Immature natural killer cell (primary cell): ENCODE measurements around the gene IPO11. TPM values are rescaled to one million over a fixed set of nuclear protein-coding genes. Genes with fewer than 3 reads are reported as not detected.
"Not testable (repeated sequence)": the region's sequence is repeated elsewhere in the genome, so short reads cannot be mapped to it uniquely, and the experiment has no call there.

ENCODE experiments used
- DNase-seq, 3 donors: peaks; one replicate each; pipeline ENCODE4 v3.0.0; 2022; ENCODE audit warnings: mixed read lengths in 1 of 3
- H3K27ac Mint-ChIP-seq, 6 donors: one replicate each; pipeline ENCODE4 v1.8.0; 2020; ENCODE audit warnings: mixed read lengths in 6 of 6, mild to moderate bottlenecking in 5 of 6, inconsistent platforms in 4 of 6, moderate library complexity in 3 of 6
- H3K27me3 Mint-ChIP-seq, 3 donors: one replicate each; pipeline ENCODE4 v1.8.0; 2020 to 2021; ENCODE audit warnings: low read depth in 3 of 3, mild to moderate bottlenecking in 3 of 3, mixed read lengths in 3 of 3, moderate library complexity in 3 of 3, inconsistent platforms in 1 of 3
- H3K36me3 Mint-ChIP-seq, 3 donors: one replicate each; pipeline ENCODE4 v1.8.0; 2020; ENCODE audit warnings: mixed read lengths in 3 of 3, inconsistent platforms in 2 of 3, mild to moderate bottlenecking in 2 of 3
- H3K4me1 Mint-ChIP-seq, 2 donors: one replicate each; pipeline ENCODE4 v1.8.0; 2020; ENCODE audit warnings: inconsistent platforms in 2 of 2, mild to moderate bottlenecking in 2 of 2, mixed read lengths in 2 of 2, moderate library complexity in 1 of 2
- H3K4me3 Mint-ChIP-seq, 5 donors: one replicate each; pipeline ENCODE4 v1.8.0; 2020; ENCODE audit warnings: mild to moderate bottlenecking in 5 of 5, mixed read lengths in 5 of 5, inconsistent platforms in 3 of 5, moderate library complexity in 3 of 5
- H3K9me3 Mint-ChIP-seq, 6 donors: one replicate each; pipeline ENCODE4 v1.8.0; 2020; ENCODE audit warnings: mild to moderate bottlenecking in 6 of 6, mixed read lengths in 6 of 6, inconsistent platforms in 4 of 6, moderate library complexity in 3 of 6
- polyA plus RNA-seq, 3 donors: library from polyadenylated mRNA; unstranded; fragments of 300-500 nt; fragmentation: Illumina TruSeq; gene quantifications; one replicate each; pipeline ENCODE4 v1.2.3, GENCODE V29; 2021

IPO11 gene
- polyA plus RNA-seq, 3 donors from 2014 or later: 15.1 to 30.0 (median 25.3) TPM

DNA sequence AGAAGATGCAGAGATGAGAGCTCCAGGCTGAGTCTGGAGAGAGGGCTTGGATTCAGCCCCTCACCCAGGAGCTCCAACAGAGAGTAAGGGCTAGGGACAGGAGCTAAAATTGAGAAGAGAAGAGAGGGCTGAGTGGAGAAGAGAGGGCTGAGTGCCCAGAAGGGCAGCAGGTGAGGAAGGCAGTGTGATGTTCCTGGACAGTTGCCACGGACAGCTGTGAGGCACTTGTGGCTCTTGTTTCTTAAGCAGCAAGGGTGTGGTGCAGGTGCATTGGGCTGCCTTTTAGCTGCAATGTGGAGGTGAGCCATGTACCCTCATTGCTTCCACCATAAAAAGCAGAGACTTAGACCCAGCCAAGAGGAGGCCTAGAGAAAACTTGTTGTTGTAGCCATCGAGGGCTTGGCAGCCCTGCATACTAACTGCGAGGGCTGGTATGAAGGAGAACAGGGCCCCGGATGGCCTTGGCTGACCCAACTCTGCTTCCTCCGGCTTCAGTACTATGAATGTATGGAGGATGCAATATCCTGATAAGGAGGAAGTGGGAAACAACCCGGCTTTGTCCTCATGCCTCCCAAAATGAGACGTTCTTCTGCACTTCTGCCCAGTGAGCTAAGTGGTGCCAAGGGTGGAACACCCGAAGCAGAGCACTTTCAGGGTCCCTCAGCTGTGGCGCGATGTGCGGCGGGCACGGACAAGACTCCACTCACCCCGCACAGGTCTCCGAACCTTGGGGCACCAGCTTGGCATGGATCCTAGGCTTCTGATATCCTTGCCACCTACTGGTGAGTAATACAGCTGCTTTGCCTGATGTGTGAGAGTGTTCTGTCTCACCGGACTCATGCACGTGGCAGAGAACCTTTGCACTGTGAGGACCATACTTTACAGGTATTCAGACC, 231.2 kb downstream of the IPO11 start:
- H3K27ac Mint-ChIP-seq: no peak overlapping the region
- no peak for DNase-seq
- H3K4me3 Mint-ChIP-seq: no peak overlapping the region
- peaks cover 0 to 2% (median 0%) of the 10 kb centered on the region in 3 donors for H3K27me3 Mint-ChIP-seq
- H3K9me3 Mint-ChIP-seq: no peaks in the 10 kb centered on the region
- H3K4me1 Mint-ChIP-seq: peaks cover 0 to 2% of the 10 kb centered on the region in 2 donors
- H3K36me3 Mint-ChIP-seq: peaks cover 0 to 9% (median 7%) of the 10 kb centered on the region in 3 donors

DNA sequence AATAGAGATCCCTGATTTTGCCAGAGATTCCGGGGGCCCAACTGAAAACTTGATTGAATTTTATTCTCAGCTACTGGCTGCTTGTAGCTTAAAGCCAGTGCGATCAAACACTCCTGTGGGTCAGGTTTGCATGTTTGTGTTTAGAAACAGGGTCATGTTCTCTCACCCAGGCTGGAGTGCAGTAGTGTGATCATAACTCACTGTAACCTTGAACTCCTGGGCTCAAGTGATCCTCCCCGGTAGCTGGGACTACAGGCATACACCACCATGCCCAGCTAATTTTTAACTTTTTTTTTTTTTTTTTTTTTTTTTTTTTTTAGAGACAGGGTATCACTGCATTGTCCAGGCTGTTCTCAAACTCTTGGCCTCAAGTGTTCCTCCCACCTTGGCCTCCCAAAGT, 232.7 kb downstream of the IPO11 start:
- no peak overlapping the region for H3K4me3 Mint-ChIP-seq
- peaks cover 5 to 16% of the 10 kb centered on the region in 2 donors for H3K4me1 Mint-ChIP-seq
- peaks cover 0 to 4% (median 3%) of the 10 kb centered on the region in 3 donors for H3K36me3 Mint-ChIP-seq
- DNase-seq: no peak
- no peaks in the 10 kb centered on the region for H3K27me3 Mint-ChIP-seq
- H3K9me3 Mint-ChIP-seq: no peaks in the 10 kb centered on the region
- H3K27ac Mint-ChIP-seq: no peak overlapping the region

DNA sequence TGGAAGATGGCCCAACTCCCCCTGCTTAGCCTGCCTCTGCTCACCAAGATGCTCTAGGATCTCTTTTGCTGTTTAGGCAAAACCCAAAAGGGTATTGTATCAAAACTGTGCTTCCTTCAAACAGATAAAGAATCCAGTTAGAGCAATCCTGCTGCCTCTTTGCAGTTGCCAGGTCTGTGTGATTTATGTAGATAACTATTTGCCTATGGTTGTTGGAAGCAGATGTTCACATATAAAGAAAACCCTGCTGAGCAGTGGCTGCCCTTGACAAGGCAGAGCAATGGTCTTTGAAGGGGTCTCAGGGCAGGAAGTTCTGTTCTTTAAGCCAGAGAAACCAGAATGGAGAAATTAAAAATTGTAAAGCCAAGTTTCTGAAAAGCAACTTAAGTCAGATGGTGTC, 234.7 kb downstream of the IPO11 start:
- no peaks in the 10 kb centered on the region for H3K27me3 Mint-ChIP-seq
- DNase-seq: no peak
- no peaks in the 10 kb centered on the region for H3K9me3 Mint-ChIP-seq
- H3K27ac Mint-ChIP-seq: no peak overlapping the region
- peaks cover 5 to 16% of the 10 kb centered on the region in 2 donors for H3K4me1 Mint-ChIP-seq
- peaks cover 0 to 3% (median 0%) of the 10 kb centered on the region in 3 donors for H3K36me3 Mint-ChIP-seq
- H3K4me3 Mint-ChIP-seq: no peak overlapping the region

DNA sequence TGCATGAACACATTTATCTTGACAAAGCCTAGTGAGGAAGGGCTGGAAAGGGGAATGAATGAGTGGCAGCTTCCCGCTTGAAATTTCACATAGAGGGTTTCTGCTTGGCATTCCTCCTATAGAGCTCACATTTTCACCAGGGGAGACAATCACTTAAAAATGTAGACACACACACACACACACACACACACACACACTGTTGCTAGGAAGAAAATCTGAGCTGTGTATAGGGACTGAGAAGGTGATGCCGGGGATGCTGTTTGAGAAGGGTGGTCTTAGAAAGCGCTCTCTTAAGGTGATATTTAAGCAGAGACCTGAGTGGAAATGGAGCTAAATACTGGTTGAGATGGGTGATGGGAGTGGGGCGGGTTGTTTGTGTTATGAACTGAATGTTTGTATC, 236.5 kb downstream of the IPO11 start:
- peaks cover 5 to 16% of the 10 kb centered on the region in 2 donors for H3K4me1 Mint-ChIP-seq
- DNase-seq: no peak
- H3K27me3 Mint-ChIP-seq: no peaks in the 10 kb centered on the region
- H3K9me3 Mint-ChIP-seq: no peaks in the 10 kb centered on the region
- peak overlapping the region in 1 of 6 donors; percentile 5 for H3K27ac Mint-ChIP-seq
- H3K36me3 Mint-ChIP-seq: peaks cover 3 to 9% (median 6%) of the 10 kb centered on the region in 3 donors
- H3K4me3 Mint-ChIP-seq: no peak overlapping the region

DNA sequence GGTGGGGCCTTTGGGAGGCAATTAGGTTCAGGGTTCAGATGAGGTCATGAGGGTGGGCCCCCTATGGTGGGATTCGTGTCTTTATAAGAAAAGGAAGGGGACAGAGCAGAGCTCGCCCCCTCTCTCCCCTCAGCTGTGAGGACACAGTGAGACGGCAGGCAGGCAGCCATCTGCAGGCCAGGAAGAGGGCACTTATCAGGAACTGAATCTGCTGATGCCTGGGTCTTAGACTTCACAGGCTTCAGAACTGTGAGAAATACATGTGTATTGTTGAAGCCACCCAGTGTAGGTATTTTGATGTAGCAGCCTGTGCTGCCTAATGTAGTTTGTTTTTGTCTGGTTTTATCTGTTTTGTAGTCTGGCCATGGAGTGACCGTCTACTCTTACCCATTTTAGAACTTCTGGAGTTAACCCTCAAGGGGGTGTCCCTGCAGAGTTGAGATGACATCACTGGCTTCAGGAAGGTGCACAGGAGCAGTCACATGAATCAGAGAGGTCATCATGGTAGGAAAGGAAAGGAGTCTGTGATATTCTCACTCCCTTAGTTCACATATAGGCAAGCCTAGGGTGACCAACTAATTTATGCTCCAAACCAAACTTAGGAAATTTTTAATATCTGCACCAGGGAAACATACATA, 237.0 kb downstream of the IPO11 start:
- Mint-ChIP-seq H3K27me3 (peaks cover 0 to 3% (median 0%) of the 10 kb centered on the region in 3 donors), H3K9me3 (no peaks in the 10 kb centered on the region), H3K4me1 (peaks cover 5 to 16% of the 10 kb centered on the region in 2 donors), H3K36me3 (peaks cover 6 to 9% (median 9%) of the 10 kb centered on the region in 3 donors), H3K27ac (peak overlapping the region in 1 of 6 donors; percentile 5), H3K4me3 (no peak overlapping the region)
- no peak for DNase-seq

DNA sequence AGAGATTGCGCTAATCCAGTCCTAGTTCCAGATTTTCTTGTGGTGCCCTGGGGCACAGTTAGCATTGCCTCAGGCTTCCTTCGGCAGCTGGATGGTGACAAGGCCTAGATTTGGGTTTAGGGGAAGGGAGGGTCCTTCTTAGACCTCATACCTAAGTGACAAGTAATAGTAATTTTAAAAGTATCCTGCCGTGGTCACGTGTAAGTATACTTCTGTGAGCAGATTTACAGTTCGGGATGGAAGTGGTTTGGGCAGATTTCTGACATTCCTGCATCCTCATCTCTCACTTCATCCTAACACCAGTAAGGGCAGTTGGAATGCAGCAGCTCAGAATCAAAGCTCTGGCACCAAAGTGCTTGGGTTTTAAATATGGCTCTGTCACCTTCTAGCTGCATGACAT, 237.6 kb downstream of the IPO11 start:
- Mint-ChIP-seq H3K9me3 (no peaks in the 10 kb centered on the region), H3K27ac (no peak overlapping the region), H3K36me3 (peaks cover 4 to 11% (median 11%) of the 10 kb centered on the region in 3 donors), H3K27me3 (peaks cover 0 to 4% (median 0%) of the 10 kb centered on the region in 3 donors), H3K4me3 (no peak overlapping the region), H3K4me1 (peaks cover 5 to 16% of the 10 kb centered on the region in 2 donors)
- DNase-seq: no peak

DNA sequence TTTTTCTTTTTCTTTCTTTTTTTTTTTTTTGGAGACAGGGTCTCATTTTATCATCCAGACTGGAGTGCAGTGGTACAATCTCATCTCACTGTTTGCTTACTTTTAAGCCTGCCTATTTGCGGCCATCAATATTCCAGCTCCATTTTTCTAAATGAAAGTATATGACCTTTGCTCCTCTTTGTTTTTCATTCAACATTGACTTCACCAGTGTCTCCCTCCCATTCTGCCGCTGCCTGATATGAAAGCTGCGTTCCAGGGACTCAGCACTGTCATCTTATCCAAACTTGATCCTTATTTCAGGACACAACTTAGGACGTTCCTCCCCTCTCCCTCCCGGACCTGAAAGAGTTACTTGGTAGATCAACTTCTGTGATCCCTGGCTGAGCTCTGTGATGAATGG, 239.7 kb downstream of the IPO11 start:
- DNase-seq: no peak
- no peak overlapping the region for H3K4me3 Mint-ChIP-seq
- no peak overlapping the region for H3K27ac Mint-ChIP-seq
- peaks cover 4 to 12% (median 11%) of the 10 kb centered on the region in 3 donors for H3K36me3 Mint-ChIP-seq
- no peaks in the 10 kb centered on the region for H3K9me3 Mint-ChIP-seq
- peaks cover 0 to 4% (median 0%) of the 10 kb centered on the region in 3 donors for H3K27me3 Mint-ChIP-seq
- H3K4me1 Mint-ChIP-seq: peaks cover 5 to 16% of the 10 kb centered on the region in 2 donors

DNA sequence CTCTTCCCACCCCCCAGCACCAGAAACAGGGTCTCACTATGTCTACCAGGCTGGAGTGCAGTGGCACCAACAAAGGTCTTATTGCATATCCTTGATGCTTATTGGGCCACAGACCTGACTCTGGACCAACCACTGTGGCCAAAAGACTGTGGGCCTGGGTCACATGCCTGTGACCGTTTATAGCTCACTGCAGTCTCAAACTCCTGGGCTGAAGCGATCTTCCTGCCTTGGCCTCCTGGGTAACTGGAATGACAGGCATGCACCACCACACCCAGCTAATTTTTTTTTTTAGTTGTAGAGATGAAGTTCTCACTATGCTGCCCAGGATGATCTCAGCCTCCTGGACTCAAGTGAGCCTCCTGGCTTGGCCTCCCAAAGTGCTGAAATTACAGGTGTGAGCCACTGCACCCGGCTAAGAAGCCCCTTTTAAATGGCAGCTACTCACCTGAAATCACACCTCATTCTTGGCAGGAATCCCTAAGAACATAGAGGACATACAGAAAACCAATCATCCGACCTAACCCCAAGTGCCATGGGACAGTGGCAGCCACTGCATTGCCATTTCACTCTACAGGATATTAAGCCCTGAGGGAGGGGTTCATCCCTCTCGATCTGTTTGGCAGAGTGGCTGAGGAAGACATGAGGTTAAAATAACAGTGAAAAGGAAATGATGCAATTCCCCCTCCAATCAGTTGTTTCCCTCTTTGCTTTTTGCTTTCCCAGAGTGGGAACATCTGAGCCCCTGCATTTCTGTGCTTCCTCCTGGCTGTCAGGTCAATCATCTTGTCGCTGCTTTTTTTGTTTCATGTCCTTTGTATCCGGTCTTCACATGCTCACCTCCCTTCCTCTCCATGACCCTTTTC, 240.7 kb downstream of the IPO11 start:
- Mint-ChIP-seq H3K4me1 (peaks cover 5 to 16% of the 10 kb centered on the region in 2 donors), H3K9me3 (no peaks in the 10 kb centered on the region), H3K4me3 (no peak overlapping the region), H3K27ac (peak overlapping the region in 1 of 6 donors; percentile 57), H3K36me3 (peaks cover 4 to 12% (median 11%) of the 10 kb centered on the region in 3 donors), H3K27me3 (peaks cover 0 to 4% (median 0%) of the 10 kb centered on the region in 3 donors)
- DNase-seq: no peak

DNA sequence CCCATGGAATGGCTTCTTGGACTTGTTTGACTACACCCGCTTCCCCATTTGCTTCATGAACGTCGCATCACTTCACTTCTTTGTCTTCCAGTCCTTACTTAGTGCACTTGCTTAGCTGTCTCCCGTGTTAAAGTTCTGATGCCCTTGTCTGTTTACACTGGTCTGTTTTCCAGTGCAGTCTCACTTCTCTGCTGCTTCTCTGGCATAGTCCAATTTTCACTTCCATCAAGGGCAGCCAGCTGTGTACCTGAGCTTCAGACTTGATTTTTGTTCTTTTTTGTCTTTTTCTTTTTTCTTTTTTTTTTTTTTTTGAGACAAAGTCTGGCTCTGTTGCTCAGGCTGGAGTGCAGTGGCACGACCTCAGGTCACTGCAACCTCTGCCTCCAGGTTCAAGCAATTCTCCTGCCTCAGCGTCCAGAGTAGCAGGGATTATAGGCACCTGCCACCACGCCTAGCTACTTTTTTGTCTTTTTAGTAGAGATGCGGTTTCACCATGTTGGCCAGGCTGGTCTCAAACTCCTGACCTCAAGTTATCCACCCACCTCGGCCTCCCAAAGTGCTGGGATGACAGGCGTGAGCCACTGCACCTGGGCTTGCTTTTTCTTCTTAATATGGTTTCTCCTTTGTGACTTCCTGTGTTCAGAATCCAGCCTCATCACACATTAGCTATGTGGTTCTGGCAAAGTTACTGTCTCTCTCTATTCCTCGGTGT, 241.5 kb downstream of the IPO11 start:
- H3K36me3 Mint-ChIP-seq: peaks cover 4 to 12% (median 11%) of the 10 kb centered on the region in 3 donors
- no peak overlapping the region for H3K4me3 Mint-ChIP-seq
- H3K27ac Mint-ChIP-seq: no peak overlapping the region
- DNase-seq: no peak
- H3K4me1 Mint-ChIP-seq: peaks cover 5 to 12% of the 10 kb centered on the region in 2 donors
- peaks cover 0 to 5% (median 1%) of the 10 kb centered on the region in 6 donors for H3K9me3 Mint-ChIP-seq
- H3K27me3 Mint-ChIP-seq: peaks cover 0 to 4% (median 0%) of the 10 kb centered on the region in 3 donors

DNA sequence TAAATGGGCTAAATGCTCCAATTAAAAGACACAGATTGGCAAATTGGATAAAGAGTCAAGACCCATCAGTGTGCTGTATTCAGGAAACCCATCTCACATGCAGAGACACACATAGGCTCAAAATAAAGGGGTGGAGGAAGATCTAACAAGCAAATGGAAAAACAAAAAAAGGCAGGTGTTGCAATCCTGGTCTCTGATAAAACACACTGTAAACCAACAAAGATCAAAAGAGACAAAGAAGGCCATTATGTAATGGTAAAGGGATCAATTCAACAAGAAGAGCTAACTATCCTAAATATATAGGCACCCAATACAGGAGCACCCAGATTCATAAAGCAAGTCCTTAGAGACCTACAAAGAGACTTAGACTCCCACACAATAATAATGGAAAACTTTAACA, 245.2 kb downstream of the IPO11 start:
- peaks cover 4 to 11% (median 11%) of the 10 kb centered on the region in 3 donors for H3K36me3 Mint-ChIP-seq
- not testable (repeated sequence) for H3K27ac Mint-ChIP-seq, DNase-seq, H3K27me3 Mint-ChIP-seq, H3K4me3 Mint-ChIP-seq, H3K9me3 Mint-ChIP-seq, H3K4me1 Mint-ChIP-seq

DNA sequence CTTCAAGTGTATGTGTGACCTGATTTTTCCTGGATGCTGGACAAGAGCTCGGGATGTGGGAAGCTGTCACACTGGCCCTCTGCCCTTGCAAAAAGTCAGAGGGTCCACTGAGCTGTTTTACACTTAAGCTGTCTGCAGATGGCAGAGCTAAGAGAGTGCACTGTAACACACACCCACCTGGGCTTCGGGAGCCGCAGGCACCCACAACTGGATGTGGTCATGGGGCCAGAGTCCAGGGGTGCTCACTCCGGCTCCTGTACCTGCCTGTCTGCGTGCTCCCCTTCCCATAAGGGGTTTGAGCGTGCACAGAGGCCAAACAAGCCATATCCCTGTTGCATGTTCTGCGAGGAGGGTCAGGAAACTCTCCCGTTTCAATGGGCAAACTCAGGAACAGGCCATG, 248.6 kb downstream of the IPO11 start:
- H3K27ac Mint-ChIP-seq: no peak overlapping the region
- no peaks in the 10 kb centered on the region for H3K4me1 Mint-ChIP-seq
- H3K4me3 Mint-ChIP-seq: no peak overlapping the region
- DNase-seq: no peak
- H3K9me3 Mint-ChIP-seq: peaks cover 0 to 8% (median 2%) of the 10 kb centered on the region in 6 donors
- H3K36me3 Mint-ChIP-seq: no peaks in the 10 kb centered on the region
- H3K27me3 Mint-ChIP-seq: peaks cover 0 to 3% (median 2%) of the 10 kb centered on the region in 3 donors

DNA sequence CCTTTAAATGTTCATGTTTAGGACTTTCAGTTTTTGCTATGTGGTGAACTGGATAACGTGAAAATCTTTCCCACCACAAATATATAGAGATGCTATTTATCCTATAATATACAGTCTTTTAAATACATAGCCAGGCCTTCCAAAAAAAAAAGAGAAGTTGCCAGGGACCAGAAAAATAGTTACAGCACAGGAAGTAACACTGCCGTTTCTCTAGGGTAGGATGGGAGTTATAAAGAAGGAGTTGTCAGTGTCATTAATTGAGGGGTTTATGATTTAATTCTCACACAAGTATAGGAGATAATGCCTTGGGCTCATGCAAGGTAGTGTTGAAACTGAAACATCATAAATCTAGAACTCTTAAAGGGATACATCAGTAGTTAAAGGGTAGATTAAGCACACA, 250.0 kb downstream of the IPO11 start:
- no peak overlapping the region for H3K27ac Mint-ChIP-seq

DNA sequence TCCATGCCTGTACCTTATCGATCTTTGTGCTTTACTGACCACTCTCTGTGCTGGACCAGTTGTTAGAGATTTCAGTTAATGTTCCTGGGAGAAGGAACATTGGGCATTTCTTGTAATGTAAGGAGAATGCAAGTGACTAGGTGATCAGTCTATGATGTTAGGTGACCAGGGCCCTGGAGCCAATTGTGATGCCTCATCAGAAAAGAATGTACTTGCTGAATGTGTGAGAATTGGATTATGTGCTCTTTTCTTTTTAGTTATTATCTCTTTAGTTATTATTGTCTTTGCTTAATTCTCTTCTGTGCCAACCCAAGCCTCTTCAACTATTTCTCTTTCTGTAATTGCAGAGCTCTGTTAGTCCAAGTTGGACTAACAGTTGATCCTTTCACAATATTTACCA, 258.9 kb downstream of the IPO11 start:
- H3K27ac Mint-ChIP-seq: no peak overlapping the region
- H3K4me1 Mint-ChIP-seq: no peaks in the 10 kb centered on the region
- no peak overlapping the region for H3K4me3 Mint-ChIP-seq
- DNase-seq: no peak
- H3K36me3 Mint-ChIP-seq: no peaks in the 10 kb centered on the region
- H3K9me3 Mint-ChIP-seq: peaks cover 0 to 8% (median 3%) of the 10 kb centered on the region in 6 donors
- peaks cover 0 to 4% (median 0%) of the 10 kb centered on the region in 3 donors for H3K27me3 Mint-ChIP-seq

More for the DNA sequence above, 250.0 kb downstream of the IPO11 start:
- H3K27me3 Mint-ChIP-seq: peaks cover 0 to 3% (median 2%) of the 10 kb centered on the region in 3 donors
- no peak for DNase-seq
- H3K36me3 Mint-ChIP-seq: no peaks in the 10 kb centered on the region
- H3K4me3 Mint-ChIP-seq: no peak overlapping the region
- H3K9me3 Mint-ChIP-seq: peaks cover 0 to 8% (median 2%) of the 10 kb centered on the region in 6 donors
- no peaks in the 10 kb centered on the region for H3K4me1 Mint-ChIP-seq
